Uterus (tissue), 4 donors: Measurements from ENCODE around the gene BRS3. TPM values are rescaled to one million over a fixed set of nuclear protein-coding genes. Genes with fewer than 3 reads are reported as not detected.

ENCODE experiments used
- DNase-seq, 2 donors: peaks; one replicate each; pipeline ENCODE4 v3.0.0-alpha.2; 2019 to 2020
- H3K27ac ChIP-seq, 2 donors: fragments of 200-600 bp; sonication (generic); 1 replicate in 1 of 2; 2 replicates in 1 of 2; pipeline ENCODE4 v1.5.1; 2016 to 2018
- H3K27me3 ChIP-seq, 2 donors: fragments of 200-600 bp; sonication (generic); one replicate each; pipeline ENCODE4 v1.5.1; 2018 to 2019; ENCODE audit warnings: control low read depth in 1 of 2
- H3K36me3 ChIP-seq, 2 donors: fragments of 200-600 bp; sonication (generic); one replicate each; pipeline ENCODE4 v1.5.1; 2019; ENCODE audit warnings: control low read depth in 1 of 2
- H3K4me1 ChIP-seq, 2 donors: fragments of 200-600 bp; sonication (generic); one replicate each; pipeline ENCODE4 v1.5.1; 2018 to 2019; ENCODE audit warnings: control low read depth in 1 of 2
- H3K4me3 ChIP-seq, 2 donors: fragments of 200-600 bp; sonication (generic); 1 replicate in 1 of 2; 2 replicates in 1 of 2; pipeline ENCODE4 v1.5.1; 2018 to 2019; ENCODE audit warnings: mild to moderate bottlenecking in 1 of 2
- H3K9me3 ChIP-seq, 2 donors: fragments of 200-600 bp; sonication (generic); one replicate each; pipeline ENCODE4 v1.5.1; 2019; ENCODE audit warnings: control low read depth in 1 of 2
- CTCF ChIP-seq, 4 experiments: fragments of 200-600 bp in 2 of 4; fragments of 450-650 bp in 2 of 4; sonication (generic) in 2 of 4; IDR thresholded peaks; one replicate each; pipeline ENCODE4 v1.5.1; 2016 to 2019; ENCODE audit warnings: antibody characterized with exemption in 4 of 4, mild to moderate bottlenecking in 2 of 4, moderate library complexity in 1 of 4
- POLR2A ChIP-seq, 2 donors: fragments of 450-650 bp; IDR thresholded peaks; one replicate each; pipeline ENCODE4 v1.6.1; 2016; ENCODE audit warnings: antibody characterized with exemption in 2 of 2, mild to moderate bottlenecking in 1 of 2, moderate library complexity in 1 of 2
- intact Hi-C: fragments of 100-400 bp; cut with DNase I; formaldehyde crosslinking; loops from one replicate; pipeline ENCODE4 v1.15.1; 2023; ENCODE audit warnings: low total_unique reads
- total RNA-seq, 4 donors: library from RNA; depleted of rRNA in 3 of 4; stranded (reverse); fragments of >200 nt in 3 of 4; gene quantifications; one replicate each; pipeline versions ENCODE4 v1.1.0 to v1.2.4, GENCODE V29; 2014 to 2023
- donor health status: DM: yes; HTN: yes; CAD: no.

The BRS3 gene
- total RNA-seq, 4 donors from 2014 or later = 0.28 to 1.0 TPM; not detected in 2

DNA sequence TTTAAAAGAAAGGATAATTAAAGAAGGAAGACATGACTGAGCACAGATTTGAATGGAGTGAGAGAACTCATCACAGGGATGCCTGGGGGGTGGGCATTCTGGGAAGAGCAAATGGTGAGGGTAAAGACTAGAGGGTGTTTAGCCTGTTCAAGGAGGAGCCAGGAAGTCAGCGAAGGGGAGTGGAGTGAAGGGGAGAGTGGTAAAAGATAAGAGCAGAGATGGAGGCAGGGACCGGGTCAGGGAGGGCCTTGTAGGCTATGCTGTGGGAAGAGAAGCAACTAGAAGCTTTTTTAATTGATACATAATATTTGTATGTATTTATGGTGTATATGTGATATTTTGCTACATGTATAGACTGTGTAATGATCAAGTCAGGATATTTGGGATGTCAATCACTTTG lies 42.0 kb downstream of the BRS3 start:
- no peaks in the 10 kb centered on the region for H3K9me3 ChIP-seq
- no peak for DNase-seq
- no peaks in the 10 kb centered on the region for H3K27me3 ChIP-seq
- H3K4me3 ChIP-seq = no peak overlapping the region
- no peak overlapping the region for H3K27ac ChIP-seq
- H3K4me1 ChIP-seq = no peaks in the 10 kb centered on the region
- intact Hi-C loops = no loop called here
- no peaks in the 10 kb centered on the region for H3K36me3 ChIP-seq
- TF ChIP-seq CTCF (IDR thresholded peaks at IDR 0.05) (no peak), POLR2A (IDR thresholded peaks at IDR 0.05) (no peak)

DNA sequence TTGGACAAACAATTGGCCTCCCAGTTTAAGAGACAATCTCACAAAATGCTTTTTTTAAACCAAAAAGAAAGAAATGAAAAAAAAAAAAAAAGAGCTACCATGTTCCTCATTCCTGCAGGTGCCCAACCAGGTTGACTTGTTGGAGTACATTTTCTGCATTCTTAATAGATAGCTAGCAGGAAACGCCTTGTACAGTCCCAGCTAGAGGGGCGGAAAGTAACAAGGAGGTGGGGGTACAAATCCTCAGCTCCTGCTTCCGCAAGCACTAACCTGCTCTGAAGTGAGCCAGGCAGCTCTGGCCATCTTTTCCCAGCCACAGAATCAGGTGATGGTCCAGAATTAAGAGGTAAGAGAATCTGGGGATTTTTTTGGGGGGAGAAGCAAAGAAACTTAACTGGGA lies 44.2 kb downstream of the BRS3 start, which contains the start of gene VGLL1:
Gene VGLL1 (plus strand): TSS at position 265 of the 400 bp plus-strand sequence. CDS start 3,806 bp downstream, outside the sequence.
- Histone ChIP-seq H3K36me3 (no peaks in the 10 kb centered on the region), H3K4me1 (no peaks in the 10 kb centered on the region), H3K9me3 (no peaks in the 10 kb centered on the region), H3K27me3 (no peaks in the 10 kb centered on the region), H3K4me3 (no peak within 1 kb of the TSS), H3K27ac (no peak within 1 kb of the TSS)
- TF ChIP-seq CTCF (IDR thresholded peaks at IDR 0.05) = no peak
- TF ChIP-seq POLR2A (IDR thresholded peaks at IDR 0.05) = no peak
- intact Hi-C loops = no loop called here
- no peak for DNase-seq

DNA sequence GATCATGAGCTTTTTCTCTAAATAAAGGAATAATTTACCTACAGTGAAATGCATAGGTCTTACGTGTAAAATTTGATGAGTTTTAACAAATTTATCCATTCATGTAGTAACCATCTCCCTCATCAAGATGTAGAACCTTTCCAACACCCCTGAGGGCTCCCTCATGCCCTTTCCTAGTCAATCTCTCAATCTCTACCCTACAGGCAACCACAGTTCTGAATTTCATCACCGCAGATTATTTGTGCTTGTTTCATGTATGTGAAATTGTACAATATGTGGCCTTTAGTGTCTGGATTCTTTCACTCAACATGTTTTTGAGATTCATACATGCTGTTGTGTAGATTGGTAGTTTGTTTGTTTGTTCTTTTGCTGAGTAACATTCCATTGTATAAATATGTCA lies 46.4 kb downstream of the BRS3 start:
- intact Hi-C loops = no loop called here
- H3K27ac ChIP-seq = no peak overlapping the region
- no peaks in the 10 kb centered on the region for H3K4me1 ChIP-seq
- H3K9me3 ChIP-seq = no peaks in the 10 kb centered on the region
- no peak for DNase-seq
- TF ChIP-seq POLR2A (IDR thresholded peaks at IDR 0.05) (no peak), CTCF (IDR thresholded peaks at IDR 0.05) (no peak)
- no peak overlapping the region for H3K4me3 ChIP-seq
- H3K27me3 ChIP-seq = no peaks in the 10 kb centered on the region
- no peaks in the 10 kb centered on the region for H3K36me3 ChIP-seq

DNA sequence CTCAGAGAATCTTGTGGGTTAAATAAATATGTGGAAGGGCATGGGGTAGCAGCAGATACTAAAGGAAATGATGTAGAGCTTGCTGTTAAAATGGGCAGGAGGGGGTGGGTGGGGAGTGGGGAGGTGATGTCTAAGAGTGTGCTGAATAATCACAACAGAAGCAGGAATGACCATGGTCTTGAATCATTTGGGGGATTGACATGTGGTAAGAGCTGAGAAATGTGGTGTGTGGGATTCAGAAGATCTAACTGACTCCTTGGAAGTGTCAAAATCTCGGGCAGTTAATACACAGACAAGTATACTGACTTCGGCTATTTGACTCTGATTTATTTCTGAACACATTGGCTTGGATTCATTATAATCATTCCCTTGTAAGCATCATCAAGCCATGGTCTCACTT lies 51.1 kb downstream of the BRS3 start:
- no peaks in the 10 kb centered on the region for H3K4me1 ChIP-seq
- H3K36me3 ChIP-seq = no peaks in the 10 kb centered on the region
- intact Hi-C loops = no loop called here
- H3K4me3 ChIP-seq = no peak overlapping the region
- no peak overlapping the region for H3K27ac ChIP-seq
- H3K9me3 ChIP-seq = no peaks in the 10 kb centered on the region
- H3K27me3 ChIP-seq = no peaks in the 10 kb centered on the region
- no peak for TF ChIP-seq POLR2A (IDR thresholded peaks at IDR 0.05)
- TF ChIP-seq CTCF (IDR thresholded peaks at IDR 0.05) = no peak
- DNase-seq = no peak

DNA sequence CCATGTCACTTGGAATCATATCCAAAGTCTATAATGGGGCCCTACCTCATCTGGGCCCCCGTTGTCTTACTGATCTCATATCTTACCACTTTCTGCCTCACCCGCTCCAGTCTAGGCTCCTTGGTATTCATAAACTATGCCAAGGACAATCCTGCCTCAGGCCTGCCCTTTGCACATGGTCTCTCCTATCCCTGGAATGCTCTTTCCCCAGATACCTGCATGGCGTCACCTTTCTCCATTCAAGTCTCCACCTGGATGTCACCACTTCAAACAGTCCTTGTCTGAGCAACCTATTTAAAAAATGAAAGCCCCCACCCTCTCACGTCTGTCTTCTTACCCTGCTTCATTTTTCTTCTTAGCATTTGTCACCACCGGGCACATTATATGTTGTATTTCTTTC lies 52.5 kb downstream of the BRS3 start:
- no peak for DNase-seq
- intact Hi-C loops = no loop called here
- Histone ChIP-seq H3K36me3 (no peaks in the 10 kb centered on the region), H3K9me3 (no peaks in the 10 kb centered on the region), H3K4me3 (no peak overlapping the region), H3K27me3 (no peaks in the 10 kb centered on the region), H3K4me1 (no peaks in the 10 kb centered on the region), H3K27ac (no peak overlapping the region)
- TF ChIP-seq POLR2A (IDR thresholded peaks at IDR 0.05) (no peak), CTCF (IDR thresholded peaks at IDR 0.05) (no peak)
